ENCODE results near the gene THSD7B.

THSD7B gene

GRCh38 chr2:137161250-137161649 lies 395.9 kb downstream of the THSD7B start:
- Mint-ChIP-seq H3K36me3 (ENCODE audit: low read depth) (no peaks in the 10 kb centered on the region), H3K9me3 (peaks cover 4% of the 10 kb centered on the region), H3K27ac (no peak overlapping the region), H3K4me3 (no peak overlapping the region), H3K27me3 (ENCODE audit: low read depth, poor library complexity) (peaks cover 11% of the 10 kb centered on the region), H3K4me1 (peaks cover 5% of the 10 kb centered on the region)
- TF ChIP-seq CTCF (IDR thresholded peaks at IDR 0.05) = no peak
- DNase-seq = no peak

- Mint-ChIP-seq H3K4me3 (no peak overlapping the region), H3K27ac (no peak overlapping the region), H3K36me3 (ENCODE audit: low read depth) (no peaks in the 10 kb centered on the region), H3K9me3 (peaks cover 4% of the 10 kb centered on the region), H3K27me3 (ENCODE audit: low read depth, poor library complexity) (peaks cover 8% of the 10 kb centered on the region), H3K4me1 (no peaks in the 10 kb centered on the region)
- no peak for DNase-seq
- TF ChIP-seq CTCF (IDR thresholded peaks at IDR 0.05) = no peak
Observed at GRCh38 chr2:137165968-137166367, 400.6 kb downstream of the THSD7B start.

GRCh38 chr2:137167651-137168050 lies 402.3 kb downstream of the THSD7B start:
- TF ChIP-seq CTCF (IDR thresholded peaks at IDR 0.05) = no peak
- Mint-ChIP-seq H3K4me3 (no peak overlapping the region), H3K27ac (no peak overlapping the region), H3K36me3 (ENCODE audit: low read depth) (no peaks in the 10 kb centered on the region), H3K4me1 (peaks cover 2% of the 10 kb centered on the region), H3K9me3 (peaks cover 4% of the 10 kb centered on the region), H3K27me3 (ENCODE audit: low read depth, poor library complexity) (peaks cover 8% of the 10 kb centered on the region)
- no peak for DNase-seq

- H3K4me1 Mint-ChIP-seq = peaks cover 11% of the 10 kb centered on the region
- no peak overlapping the region for H3K27ac Mint-ChIP-seq
- no peak overlapping the region for H3K4me3 Mint-ChIP-seq
- DNase-seq = no peak
- peaks cover 4% of the 10 kb centered on the region for H3K9me3 Mint-ChIP-seq
- TF ChIP-seq CTCF (IDR thresholded peaks at IDR 0.05) = no peak
- peaks cover 5% of the 10 kb centered on the region for H3K27me3 Mint-ChIP-seq (ENCODE audit: low read depth, poor library complexity)
- no peaks in the 10 kb centered on the region for H3K36me3 Mint-ChIP-seq (ENCODE audit: low read depth)
Observed at GRCh38 chr2:137168552-137168951, 403.2 kb downstream of the THSD7B start.

DNA sequence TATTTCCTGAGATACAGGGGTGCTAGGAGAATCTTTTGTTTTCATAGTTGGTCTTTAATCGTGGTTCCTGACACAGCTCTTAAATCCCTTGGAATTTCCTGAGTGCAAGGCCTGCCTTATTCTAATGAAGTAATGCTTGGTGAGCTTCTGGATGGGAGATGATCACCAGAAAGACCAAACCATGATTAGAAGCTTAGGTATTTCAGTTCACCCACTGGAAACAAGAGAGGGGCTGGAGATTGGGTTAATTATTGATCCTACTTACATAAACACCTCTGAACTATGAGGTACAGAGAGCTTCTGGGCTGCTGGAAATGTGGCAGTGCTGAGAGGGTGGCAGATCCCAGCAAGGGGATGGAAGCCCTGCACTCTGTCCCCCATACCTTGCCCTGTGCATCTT lies 406.8 kb downstream of the THSD7B start:
- TF ChIP-seq CTCF (IDR thresholded peaks at IDR 0.05) = no peak
- Mint-ChIP-seq H3K4me1 (peaks cover 12% of the 10 kb centered on the region), H3K27me3 (ENCODE audit: low read depth, poor library complexity) (peaks cover 2% of the 10 kb centered on the region), H3K36me3 (ENCODE audit: low read depth) (no peaks in the 10 kb centered on the region), H3K27ac (no peak overlapping the region), H3K4me3 (no peak overlapping the region), H3K9me3 (no peaks in the 10 kb centered on the region)
- no peak for DNase-seq

DNA sequence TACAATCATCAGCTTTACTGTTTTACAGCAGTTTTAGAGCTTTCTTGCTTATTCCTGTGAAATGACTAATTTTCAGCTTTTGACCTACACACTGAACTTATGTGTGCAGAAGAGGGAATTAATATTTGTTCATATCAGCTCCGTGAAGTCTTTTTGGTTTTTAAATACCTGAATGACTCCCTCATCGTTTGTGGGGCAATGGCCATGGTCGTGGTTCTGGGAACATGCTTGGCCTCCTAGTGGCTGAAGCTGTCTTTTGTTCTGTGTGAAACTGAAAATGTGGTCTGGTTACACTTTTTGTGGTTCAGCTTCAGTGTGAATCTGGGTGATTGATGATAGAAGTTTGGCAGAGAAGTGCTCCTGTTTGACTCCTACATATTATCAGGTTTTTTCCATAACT lies 408.1 kb downstream of the THSD7B start:
- TF ChIP-seq CTCF (IDR thresholded peaks at IDR 0.05) = peak; percentile 31
- Mint-ChIP-seq H3K9me3 (no peaks in the 10 kb centered on the region), H3K27me3 (ENCODE audit: low read depth, poor library complexity) (no peaks in the 10 kb centered on the region), H3K27ac (no peak overlapping the region), H3K4me1 (peaks cover 12% of the 10 kb centered on the region), H3K4me3 (no peak overlapping the region), H3K36me3 (ENCODE audit: low read depth) (no peaks in the 10 kb centered on the region)
- no peak for DNase-seq

Data from nephron progenitor cell (in vitro differentiated cells).